Natural killer cell treated with Interleukin-12 subunit alpha and Interleukin-12 subunit beta and Interleukin-15 and Interleukin-18, amount 100 ng/mL, for 72 hours (primary cell): ENCODE data around the gene FBXO40. TPM values are rescaled to one million over a fixed set of nuclear protein-coding genes. Genes with fewer than 3 reads are reported as not detected.
"Not testable (repeated sequence)": the region's sequence is repeated elsewhere in the genome, so short reads cannot be mapped to it uniquely, and the experiment has no call there.

ENCODE experiments used
- ATAC-seq, 2 donors: fragments of 150-1000 bp; cut with Tn5 transposase in 1 of 2; sonication (Bioruptor Pico), chemical (Tn5 transposase) in 1 of 2; 2 replicates each; pipeline ENCODE4 v1.10.0; 2021
- DNase-seq: peaks from one replicate; pipeline ENCODE4 v3.0.0; 2022; ENCODE audit warnings: low spot score
- H3K27ac Mint-ChIP-seq, 2 donors: 1 replicate in 1 of 2; 2 replicates in 1 of 2; pipeline ENCODE4 v1.8.0; 2022; ENCODE audit warnings: mixed read lengths in 2 of 2, mild to moderate bottlenecking in 1 of 2, moderate library complexity in 1 of 2
- H3K27me3 Mint-ChIP-seq, 2 donors: 1 replicate in 1 of 2; 2 replicates in 1 of 2; pipeline ENCODE4 v1.8.0; 2022; ENCODE audit warnings: mixed read lengths in 2 of 2
- H3K36me3 Mint-ChIP-seq: one replicate; pipeline ENCODE4 v1.8.0; 2022; ENCODE audit warnings: mixed read lengths
- H3K4me1 Mint-ChIP-seq, 2 donors: 1 replicate in 1 of 2; 2 replicates in 1 of 2; pipeline ENCODE4 v1.8.0; 2022; ENCODE audit warnings: low read depth in 2 of 2, mixed read lengths in 2 of 2, mild to moderate bottlenecking in 1 of 2
- H3K4me3 Mint-ChIP-seq: one replicate; pipeline ENCODE4 v1.8.0; 2022; ENCODE audit warnings: mixed read lengths
- H3K9me3 Mint-ChIP-seq: 2 replicates; pipeline ENCODE4 v1.8.0; 2022; ENCODE audit warnings: mixed read lengths
- total RNA-seq, 2 donors: library from RNA; stranded (reverse); gene quantifications; one replicate each; pipeline ENCODE4 v1.2.3, GENCODE V29; 2022

FBXO40 gene
- total RNA-seq, 2 donors from 2014 or later: not detected

GRCh38 chr3:121593806-121594205 lies 627 bp downstream of the FBXO40 start:
- H3K27ac Mint-ChIP-seq, H3K36me3 Mint-ChIP-seq, ATAC-seq, H3K27me3 Mint-ChIP-seq, H3K9me3 Mint-ChIP-seq, DNase-seq, H3K4me1 Mint-ChIP-seq, H3K4me3 Mint-ChIP-seq: not testable (repeated sequence)

- no peak for ATAC-seq
- no peak overlapping the region for H3K27ac Mint-ChIP-seq
Observed at GRCh38 chr3:121594850-121595249, 1.7 kb downstream of the FBXO40 start.

GRCh38 chr3:121595765-121596406 lies 2.7 kb downstream of the FBXO40 start:
- no peak overlapping the region for H3K27ac Mint-ChIP-seq
- H3K36me3 Mint-ChIP-seq: no peaks in the 10 kb centered on the region
- no peak for ATAC-seq
- peaks cover 0 to 3% of the 10 kb centered on the region in 2 donors for H3K27me3 Mint-ChIP-seq
- DNase-seq: no peak
- H3K4me3 Mint-ChIP-seq: no peak overlapping the region
- no peaks in the 10 kb centered on the region for H3K4me1 Mint-ChIP-seq
- no peaks in the 10 kb centered on the region for H3K9me3 Mint-ChIP-seq

More at GRCh38 chr3:121594850-121595249, 1.7 kb downstream of the FBXO40 start:
- Mint-ChIP-seq H3K4me3 (no peak overlapping the region), H3K4me1 (no peaks in the 10 kb centered on the region), H3K9me3 (no peaks in the 10 kb centered on the region), H3K27me3 (peaks cover 2 to 3% of the 10 kb centered on the region in 2 donors), H3K36me3 (no peaks in the 10 kb centered on the region)
- no peak for DNase-seq

GRCh38 chr3:121598564-121598963 lies 5.4 kb downstream of the FBXO40 start:
- Mint-ChIP-seq H3K27me3 (peaks cover 7 to 8% of the 10 kb centered on the region in 2 donors), H3K9me3 (no peaks in the 10 kb centered on the region), H3K36me3 (no peaks in the 10 kb centered on the region), H3K4me3 (no peak overlapping the region), H3K4me1 (no peaks in the 10 kb centered on the region), H3K27ac (no peak overlapping the region)
- ATAC-seq (no peak), DNase-seq (no peak)

GRCh38 chr3:121599900-121600299 lies 6.7 kb downstream of the FBXO40 start:
- not testable (repeated sequence) for H3K4me3 Mint-ChIP-seq, H3K27me3 Mint-ChIP-seq, H3K27ac Mint-ChIP-seq, H3K4me1 Mint-ChIP-seq, H3K36me3 Mint-ChIP-seq, DNase-seq, ATAC-seq, H3K9me3 Mint-ChIP-seq

GRCh38 chr3:121601212-121601812 lies 8.1 kb downstream of the FBXO40 start:
- Mint-ChIP-seq H3K4me1 (no peaks in the 10 kb centered on the region), H3K9me3 (no peaks in the 10 kb centered on the region), H3K36me3 (no peaks in the 10 kb centered on the region), H3K27me3 (peaks cover 7 to 8% of the 10 kb centered on the region in 2 donors), H3K27ac (no peak overlapping the region), H3K4me3 (no peak overlapping the region)
- DNase-seq (no peak), ATAC-seq (no peak)

- DNase-seq: no peak
- Mint-ChIP-seq H3K27ac (no peak overlapping the region), H3K9me3 (no peaks in the 10 kb centered on the region), H3K27me3 (peaks cover 7 to 8% of the 10 kb centered on the region in 2 donors), H3K4me3 (no peak overlapping the region), H3K4me1 (no peaks in the 10 kb centered on the region), H3K36me3 (no peaks in the 10 kb centered on the region)
- ATAC-seq: no peak
Observed at GRCh38 chr3:121604759-121605158, 11.6 kb downstream of the FBXO40 start.

- Mint-ChIP-seq H3K27me3 (peaks cover 7 to 8% of the 10 kb centered on the region in 2 donors), H3K27ac (no peak overlapping the region), H3K4me1 (no peaks in the 10 kb centered on the region), H3K4me3 (no peak overlapping the region), H3K36me3 (no peaks in the 10 kb centered on the region), H3K9me3 (no peaks in the 10 kb centered on the region)
- ATAC-seq (no peak), DNase-seq (no peak)
Observed at GRCh38 chr3:121606106-121606505, 12.9 kb downstream of the FBXO40 start.

- Mint-ChIP-seq H3K4me1 (no peaks in the 10 kb centered on the region), H3K27me3 (peaks cover 8 to 14% of the 10 kb centered on the region in 2 donors), H3K27ac (no peak overlapping the region), H3K9me3 (no peaks in the 10 kb centered on the region), H3K4me3 (no peak overlapping the region), H3K36me3 (no peaks in the 10 kb centered on the region)
- DNase-seq: no peak
- ATAC-seq: no peak
Observed at GRCh38 chr3:121619691-121620090, 26.5 kb downstream of the FBXO40 start.

- Mint-ChIP-seq H3K4me3 (no peak overlapping the region), H3K36me3 (no peaks in the 10 kb centered on the region), H3K27me3 (peaks cover 8 to 14% of the 10 kb centered on the region in 2 donors), H3K4me1 (no peaks in the 10 kb centered on the region), H3K27ac (no peak overlapping the region), H3K9me3 (no peaks in the 10 kb centered on the region)
- DNase-seq (no peak), ATAC-seq (peak in 1 of 2 donors; percentile 43)
Observed at GRCh38 chr3:121621491-121621890, 28.3 kb downstream of the FBXO40 start.

- Mint-ChIP-seq H3K36me3 (peaks cover 9% of the 10 kb centered on the region), H3K9me3 (no peaks in the 10 kb centered on the region), H3K4me3 (no peak overlapping the region), H3K4me1 (no peaks in the 10 kb centered on the region), H3K27ac (no peak overlapping the region), H3K27me3 (peaks cover 8 to 10% of the 10 kb centered on the region in 2 donors)
- ATAC-seq (no peak), DNase-seq (no peak)
Observed at GRCh38 chr3:121624147-121624899, 31.1 kb downstream of the FBXO40 start.

GRCh38 chr3:121626495-121626894 lies 33.3 kb downstream of the FBXO40 start:
- H3K27ac Mint-ChIP-seq: no peak overlapping the region
- peaks cover 0 to 6% of the 10 kb centered on the region in 2 donors for H3K4me1 Mint-ChIP-seq
- peaks cover 26% of the 10 kb centered on the region for H3K36me3 Mint-ChIP-seq
- no peak for ATAC-seq
- no peaks in the 10 kb centered on the region for H3K9me3 Mint-ChIP-seq
- DNase-seq: no peak
- peaks cover 6 to 8% of the 10 kb centered on the region in 2 donors for H3K27me3 Mint-ChIP-seq
- no peak overlapping the region for H3K4me3 Mint-ChIP-seq

GRCh38 chr3:121627211-121627610 lies 34.0 kb downstream of the FBXO40 start:
- no peak for DNase-seq
- Mint-ChIP-seq H3K4me1 (peaks cover 0 to 7% of the 10 kb centered on the region in 2 donors), H3K27ac (no peak overlapping the region), H3K36me3 (peaks cover 30% of the 10 kb centered on the region), H3K4me3 (no peak overlapping the region), H3K27me3 (peaks cover 0 to 1% of the 10 kb centered on the region in 2 donors), H3K9me3 (no peaks in the 10 kb centered on the region)
- ATAC-seq: no peak

- H3K9me3 Mint-ChIP-seq: no peaks in the 10 kb centered on the region
- peaks cover 33% of the 10 kb centered on the region for H3K36me3 Mint-ChIP-seq
- ATAC-seq: peak in 1 of 2 donors; percentile 28
- H3K27me3 Mint-ChIP-seq: no peaks in the 10 kb centered on the region
- peaks cover 0 to 7% of the 10 kb centered on the region in 2 donors for H3K4me1 Mint-ChIP-seq
- H3K4me3 Mint-ChIP-seq: no peak overlapping the region
- DNase-seq: no peak
- no peak overlapping the region for H3K27ac Mint-ChIP-seq
Observed at GRCh38 chr3:121627622-121628021, 34.4 kb downstream of the FBXO40 start.
